Mammary epithelial cell (primary cell): Measurements from ENCODE around the gene SF3A2.

Experiments used
- CTCF ChIP-seq, 2 donors: IDR thresholded peaks in 1 of 2; conservative IDR thresholded peaks in 1 of 2; 2 replicates each; pipeline ENCODE4 v1.5.1; 2011 to 2012; ENCODE audit warnings: inconsistent platforms in 2 of 2, low read length in 2 of 2, mild to moderate bottlenecking in 2 of 2, control low read depth in 1 of 2, low read depth in 1 of 2; ENCODE audit not compliant: insufficient read depth in 1 of 2; ENCODE audit errors: extremely low read depth in 1 of 2
- EZH2 ChIP-seq: IDR thresholded peaks from 2 replicates; pipeline ENCODE4 v1.6.1; 2012; ENCODE audit warnings: low read length, inconsistent platforms, borderline replicate concordance

- TF ChIP-seq CTCF (conservative IDR thresholded peaks at IDR 0.05 in 1 of 2, IDR thresholded peaks at IDR 0.05 in 1 of 2; ENCODE audit: extremely low read depth in 1 of 2, insufficient read depth in 1 of 2, low read depth in 1 of 2, low read length in 2 of 2) (no peak), EZH2 (no peak)
These were observed 11.1 kb upstream of the SF3A2 start for GRCh38 chr19:2225415-2226050.
